SU-DHL-6 (cell line): Measurements from ENCODE around the gene LRRC25.

Experiments
- EZH2phosphoT487 ChIP-seq: fragments of 200-600 bp; sonication (generic), shearing (Covaris generic); conservative IDR thresholded peaks from 2 replicates; pipeline ENCODE4 v1.6.1; 2018; ENCODE audit warnings: mild to moderate bottlenecking, antibody characterized with exemption, low read length, moderate library complexity, mixed read lengths
- TF ChIP-seq, protein P1 (sequence below): fragments of 200-600 bp; sonication (generic); IDR thresholded peaks from one replicate; pipeline ENCODE4 v1.5.1; 2017; ENCODE audit warnings: antibody characterized with exemption, mild to moderate bottlenecking, low read length, moderate library complexity; ENCODE audit not compliant: insufficient read depth, poor library complexity, severe bottlenecking

- TF ChIP-seq, protein P1, sequence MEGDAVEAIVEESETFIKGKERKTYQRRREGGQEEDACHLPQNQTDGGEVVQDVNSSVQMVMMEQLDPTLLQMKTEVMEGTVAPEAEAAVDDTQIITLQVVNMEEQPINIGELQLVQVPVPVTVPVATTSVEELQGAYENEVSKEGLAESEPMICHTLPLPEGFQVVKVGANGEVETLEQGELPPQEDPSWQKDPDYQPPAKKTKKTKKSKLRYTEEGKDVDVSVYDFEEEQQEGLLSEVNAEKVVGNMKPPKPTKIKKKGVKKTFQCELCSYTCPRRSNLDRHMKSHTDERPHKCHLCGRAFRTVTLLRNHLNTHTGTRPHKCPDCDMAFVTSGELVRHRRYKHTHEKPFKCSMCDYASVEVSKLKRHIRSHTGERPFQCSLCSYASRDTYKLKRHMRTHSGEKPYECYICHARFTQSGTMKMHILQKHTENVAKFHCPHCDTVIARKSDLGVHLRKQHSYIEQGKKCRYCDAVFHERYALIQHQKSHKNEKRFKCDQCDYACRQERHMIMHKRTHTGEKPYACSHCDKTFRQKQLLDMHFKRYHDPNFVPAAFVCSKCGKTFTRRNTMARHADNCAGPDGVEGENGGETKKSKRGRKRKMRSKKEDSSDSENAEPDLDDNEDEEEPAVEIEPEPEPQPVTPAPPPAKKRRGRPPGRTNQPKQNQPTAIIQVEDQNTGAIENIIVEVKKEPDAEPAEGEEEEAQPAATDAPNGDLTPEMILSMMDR, result no peak
- TF ChIP-seq EZH2phosphoT487, result no peak
These were observed 1.6 kb upstream of the LRRC25 start for GRCh38 chr19:18399008-18399407.
